BJ (cell line): ENCODE results near the gene IGSF21. TPM values are rescaled to one million over a fixed set of nuclear protein-coding genes. Genes with fewer than 3 reads are reported as not detected.

ENCODE experiments used
- CTCF ChIA-PET: fragments of 350-600 bp; formaldehyde crosslinking; extraction: SDS; loops from one replicate; lab custom pipeline; 2021; ENCODE audit warnings: antibody characterized with exemption, inconsistent platforms; lab: Yijun Ruan, JAX
- POLR2A ChIA-PET: fragments of 300-600 bp; sonication (Branson Sonifier 250); formaldehyde crosslinking; extraction: SDS; loops from one replicate; lab custom pipeline; 2021; ENCODE audit warnings: antibody characterized with exemption; lab: Charles Lee
- DNase-seq: peaks from one replicate; pipeline ENCODE4 v3.0.0-alpha.2; 2011; ENCODE audit warnings: low read depth
- H3K27me3 ChIP-seq: 2 replicates; pipeline ENCODE4 v1.6.0; 2011; ENCODE audit warnings: low read length; ENCODE audit not compliant: control insufficient read depth, insufficient read depth
- H3K36me3 ChIP-seq: 2 replicates; pipeline ENCODE4 v1.5.1; 2011; ENCODE audit warnings: low read length; ENCODE audit not compliant: control insufficient read depth, insufficient read depth
- H3K4me3 ChIP-seq: 2 replicates; pipeline ENCODE4 v1.5.1; 2011; ENCODE audit warnings: low read depth, mild to moderate bottlenecking, control low read depth, low read length
- polyA plus RNA-seq: library from polyadenylated mRNA; depleted of rRNA; stranded (reverse); fragments of >200 nt; gene quantifications from 2 replicates; pipeline ENCODE4 v1.2.3, GENCODE V29; 2011
- TF ChIP-seq, protein P1 (sequence below): IDR thresholded peaks from 2 replicates; pipeline ENCODE4 v1.5.1; 2011; ENCODE audit warnings: low read depth, mild to moderate bottlenecking, control low read depth, inconsistent platforms, low read length, moderate library complexity; ENCODE audit not compliant: insufficient read depth

IGSF21 gene
- polyA plus RNA-seq, 1 experiment = not detected

DNA sequence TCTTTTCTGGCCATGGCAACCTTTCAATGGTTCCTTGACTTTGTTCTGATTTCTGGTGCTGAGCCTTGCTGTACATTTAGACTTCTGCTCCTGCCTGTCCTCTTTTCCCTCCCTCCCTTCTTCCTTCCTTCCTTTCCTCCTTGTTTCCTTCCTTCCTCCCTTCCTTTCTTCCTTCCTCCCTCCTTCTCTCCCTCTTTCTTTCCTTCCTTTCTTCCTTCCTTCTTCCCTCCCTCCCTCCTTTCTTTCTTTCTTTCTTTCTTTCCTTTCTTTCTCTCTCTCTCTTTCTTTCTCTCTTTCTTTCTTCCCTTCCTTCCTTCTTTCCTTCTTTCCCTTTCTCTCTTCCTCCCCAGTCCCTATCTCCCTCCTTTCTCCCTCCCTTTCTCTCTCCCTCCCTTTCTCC is 10.4 kb upstream of the IGSF21 start:
- CTCF ChIA-PET = interaction anchor here (0.7 to 0.8 kb wide), 2 partner anchors 31 to 270 kb away, joined by 3 to 4 read pairs; no protein-coding TSS in a partner anchor
- H3K36me3 ChIP-seq = no peaks in the 10 kb centered on the region
- no peak overlapping the region for H3K4me3 ChIP-seq
- POLR2A ChIA-PET = no interaction called here
- no peak for DNase-seq
- no peaks in the 10 kb centered on the region for H3K27me3 ChIP-seq
- TF ChIP-seq, protein P1, sequence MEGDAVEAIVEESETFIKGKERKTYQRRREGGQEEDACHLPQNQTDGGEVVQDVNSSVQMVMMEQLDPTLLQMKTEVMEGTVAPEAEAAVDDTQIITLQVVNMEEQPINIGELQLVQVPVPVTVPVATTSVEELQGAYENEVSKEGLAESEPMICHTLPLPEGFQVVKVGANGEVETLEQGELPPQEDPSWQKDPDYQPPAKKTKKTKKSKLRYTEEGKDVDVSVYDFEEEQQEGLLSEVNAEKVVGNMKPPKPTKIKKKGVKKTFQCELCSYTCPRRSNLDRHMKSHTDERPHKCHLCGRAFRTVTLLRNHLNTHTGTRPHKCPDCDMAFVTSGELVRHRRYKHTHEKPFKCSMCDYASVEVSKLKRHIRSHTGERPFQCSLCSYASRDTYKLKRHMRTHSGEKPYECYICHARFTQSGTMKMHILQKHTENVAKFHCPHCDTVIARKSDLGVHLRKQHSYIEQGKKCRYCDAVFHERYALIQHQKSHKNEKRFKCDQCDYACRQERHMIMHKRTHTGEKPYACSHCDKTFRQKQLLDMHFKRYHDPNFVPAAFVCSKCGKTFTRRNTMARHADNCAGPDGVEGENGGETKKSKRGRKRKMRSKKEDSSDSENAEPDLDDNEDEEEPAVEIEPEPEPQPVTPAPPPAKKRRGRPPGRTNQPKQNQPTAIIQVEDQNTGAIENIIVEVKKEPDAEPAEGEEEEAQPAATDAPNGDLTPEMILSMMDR = no peak

DNA sequence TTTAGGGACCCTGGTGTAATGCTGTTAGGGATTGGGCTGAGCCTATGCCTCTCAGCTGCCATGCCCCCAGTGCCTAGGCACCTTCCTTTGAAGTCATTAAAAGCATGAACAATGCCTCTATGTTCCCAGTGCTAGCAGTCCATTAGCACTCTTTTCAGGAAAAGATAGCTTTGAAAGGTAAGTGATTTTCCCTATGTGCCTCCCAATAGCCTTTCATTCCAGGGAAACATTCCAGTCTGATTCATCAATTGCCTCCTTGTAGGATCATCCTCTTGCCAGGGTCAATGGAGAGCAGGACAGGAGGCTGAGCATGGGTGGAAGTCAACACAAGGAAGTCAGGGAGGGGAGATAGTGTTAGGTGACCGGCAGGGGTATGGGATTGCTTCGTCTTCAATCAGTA is 8.6 kb upstream of the IGSF21 start:
- no peak for DNase-seq
- CTCF ChIA-PET = interaction anchor here (0.9 to 4.8 kb wide), 7 partner anchors 8 to 492 kb away, joined by 3 to 40 read pairs (median 17); no protein-coding TSS in a partner anchor
- H3K4me3 ChIP-seq = no peak overlapping the region
- H3K27me3 ChIP-seq = no peaks in the 10 kb centered on the region
- POLR2A ChIA-PET = no interaction called here
- TF ChIP-seq, protein P1 = no peak
- H3K36me3 ChIP-seq = no peaks in the 10 kb centered on the region

DNA sequence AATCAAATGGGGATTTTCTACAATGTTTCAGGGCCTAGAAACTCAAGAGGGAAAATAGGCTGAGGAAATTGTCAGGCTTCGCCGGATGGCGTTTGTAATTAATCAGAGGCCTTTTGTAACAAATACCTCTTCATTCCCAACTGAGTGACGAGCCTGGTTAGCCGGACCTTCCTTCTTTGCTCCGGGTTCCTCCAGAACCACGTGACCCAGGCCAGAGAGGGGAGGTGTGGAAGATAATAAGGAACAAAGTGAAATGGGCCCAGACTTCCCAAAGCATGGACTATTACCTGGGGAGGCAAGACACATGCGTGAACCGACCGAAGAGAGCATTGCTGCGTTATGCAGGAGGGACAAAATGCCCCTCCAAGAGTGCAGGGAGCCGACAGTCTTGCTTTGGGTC is 7.5 kb upstream of the IGSF21 start:
- Histone ChIP-seq H3K27me3 (no peaks in the 10 kb centered on the region), H3K36me3 (no peaks in the 10 kb centered on the region), H3K4me3 (no peak overlapping the region)
- POLR2A ChIA-PET = no interaction called here
- CTCF ChIA-PET = interaction anchor here (0.6 to 4.8 kb wide), 28 partner anchors 9 to 605 kb away, joined by 3 to 40 read pairs (median 4); no protein-coding TSS in a partner anchor
- TF ChIP-seq, protein P1 = no peak
- no peak for DNase-seq

DNA sequence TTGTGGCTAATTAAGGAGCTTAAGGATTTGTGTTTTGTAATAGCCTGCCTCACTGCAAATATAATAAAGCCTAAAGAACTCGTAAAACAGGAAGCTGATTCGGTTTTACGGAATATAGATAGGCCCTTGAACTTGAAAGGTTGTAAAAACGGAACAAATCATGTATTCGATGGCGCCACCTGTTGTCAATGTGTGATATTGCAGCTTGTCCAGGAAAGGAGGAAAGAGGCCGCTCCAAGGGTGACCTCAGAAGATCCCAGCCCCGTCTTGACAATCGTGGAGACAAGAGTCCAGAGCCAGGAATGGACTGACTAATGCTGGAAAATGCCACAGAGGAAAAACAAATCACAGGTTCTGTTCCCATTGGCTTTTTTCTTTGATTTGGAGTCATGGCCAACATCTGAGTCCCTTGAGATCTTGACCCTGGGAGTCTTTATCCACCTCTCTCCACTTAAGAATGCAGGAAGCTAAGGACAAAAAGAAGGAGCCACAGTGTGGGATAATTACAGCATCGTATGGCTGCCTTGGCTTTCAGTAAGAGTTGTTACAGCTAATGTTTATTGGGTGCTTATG is 7.0 kb upstream of the IGSF21 start:
- peak; percentile 4 for DNase-seq
- ChIA-PET CTCF (interaction anchor here (0.5 to 4.8 kb wide), 30 partner anchors 9 to 606 kb away, joined by 3 to 40 read pairs (median 4); no protein-coding TSS in a partner anchor), POLR2A (no interaction called here)
- Histone ChIP-seq H3K27me3 (no peaks in the 10 kb centered on the region), H3K4me3 (no peak overlapping the region), H3K36me3 (no peaks in the 10 kb centered on the region)
- TF ChIP-seq, protein P1 = peak; percentile 75

DNA sequence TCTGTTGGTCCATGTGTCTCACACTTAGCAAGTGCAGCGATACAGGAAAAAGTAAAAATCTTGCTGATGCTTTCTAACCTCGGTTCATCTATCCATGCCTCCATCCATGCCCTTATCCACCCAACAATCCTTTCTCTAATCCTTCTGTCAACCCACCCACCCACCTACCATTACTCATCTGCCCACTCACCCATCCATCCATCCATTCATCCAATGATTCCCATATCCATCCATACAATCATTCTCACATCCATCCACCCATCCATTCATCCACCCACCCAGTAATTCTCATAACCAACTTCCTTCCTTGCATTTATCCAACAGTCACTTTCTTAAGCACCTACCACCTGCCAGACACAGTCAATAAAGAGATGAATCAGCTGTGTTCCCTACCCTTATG is 6.1 kb upstream of the IGSF21 start:
- DNase-seq = no peak
- ChIA-PET CTCF (interaction anchor here (1.3 to 4.8 kb wide), 11 partner anchors 8 to 607 kb away, joined by 3 to 40 read pairs (median 5); no protein-coding TSS in a partner anchor), POLR2A (no interaction called here)
- TF ChIP-seq, protein P1 = no peak
- H3K27me3 ChIP-seq = peaks cover 2% of the 10 kb centered on the region
- no peaks in the 10 kb centered on the region for H3K36me3 ChIP-seq
- no peak overlapping the region for H3K4me3 ChIP-seq
